Fibroblast of lung (primary cell): Measurements from ENCODE around the gene CCDC116.

Source experiments
- EZH2 ChIP-seq: IDR thresholded peaks from 2 replicates; pipeline ENCODE4 v1.5.1; 2012; ENCODE audit warnings: low read length, control low read depth, mild to moderate bottlenecking; ENCODE audit errors: missing control alignments
- TF ChIP-seq, protein P1 (sequence below), 2 donors: IDR thresholded peaks in 1 of 2; conservative IDR thresholded peaks in 1 of 2; 1 replicate in 1 of 2; 2 replicates in 1 of 2; pipeline ENCODE4 v1.5.1; 2011 to 2012; ENCODE audit warnings: low read length in 2 of 2, control low read depth in 1 of 2, inconsistent platforms in 1 of 2, low read depth in 1 of 2, mild to moderate bottlenecking in 1 of 2

DNA sequence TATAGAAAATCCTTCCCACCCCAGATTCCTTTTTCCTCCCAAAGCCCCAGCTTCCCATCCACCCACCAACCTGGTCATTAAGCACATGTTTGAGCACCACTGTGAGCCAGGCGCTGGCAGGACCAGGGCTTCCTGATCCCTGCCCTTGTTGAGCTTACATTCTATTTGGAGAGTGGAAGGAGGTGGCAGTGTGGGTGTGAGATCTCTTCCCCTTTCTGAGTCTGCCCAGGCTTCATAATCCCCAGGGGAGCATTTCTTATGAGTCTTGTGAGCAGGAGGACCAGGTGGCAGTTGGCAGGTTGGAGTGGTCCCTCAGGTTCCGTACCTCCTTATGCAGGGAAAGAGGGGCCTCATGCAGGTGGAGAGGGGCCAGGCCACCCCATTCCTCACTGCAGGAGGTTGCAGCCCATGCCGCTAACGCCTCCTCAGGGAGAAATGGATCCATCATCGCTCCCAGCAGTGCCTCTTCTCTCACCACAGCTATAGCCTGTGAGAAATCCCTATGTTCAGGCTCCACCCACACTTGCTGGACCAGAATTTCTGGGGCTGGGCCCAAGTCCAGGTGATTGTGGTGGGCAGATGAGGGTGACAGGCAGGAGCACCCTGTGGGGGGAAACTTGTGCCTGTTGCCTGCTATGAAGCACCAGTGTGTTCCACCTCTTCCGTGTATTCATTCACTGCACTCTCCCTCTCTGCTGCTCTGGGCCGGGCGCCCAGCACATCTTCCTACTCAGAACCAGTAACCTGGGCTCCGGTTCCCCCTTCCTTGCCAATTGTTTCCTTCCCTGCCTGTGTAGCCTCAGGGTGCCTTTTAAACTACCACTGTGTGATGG lies 41.5 kb upstream of the CCDC116 start:
- TF ChIP-seq, protein P1, sequence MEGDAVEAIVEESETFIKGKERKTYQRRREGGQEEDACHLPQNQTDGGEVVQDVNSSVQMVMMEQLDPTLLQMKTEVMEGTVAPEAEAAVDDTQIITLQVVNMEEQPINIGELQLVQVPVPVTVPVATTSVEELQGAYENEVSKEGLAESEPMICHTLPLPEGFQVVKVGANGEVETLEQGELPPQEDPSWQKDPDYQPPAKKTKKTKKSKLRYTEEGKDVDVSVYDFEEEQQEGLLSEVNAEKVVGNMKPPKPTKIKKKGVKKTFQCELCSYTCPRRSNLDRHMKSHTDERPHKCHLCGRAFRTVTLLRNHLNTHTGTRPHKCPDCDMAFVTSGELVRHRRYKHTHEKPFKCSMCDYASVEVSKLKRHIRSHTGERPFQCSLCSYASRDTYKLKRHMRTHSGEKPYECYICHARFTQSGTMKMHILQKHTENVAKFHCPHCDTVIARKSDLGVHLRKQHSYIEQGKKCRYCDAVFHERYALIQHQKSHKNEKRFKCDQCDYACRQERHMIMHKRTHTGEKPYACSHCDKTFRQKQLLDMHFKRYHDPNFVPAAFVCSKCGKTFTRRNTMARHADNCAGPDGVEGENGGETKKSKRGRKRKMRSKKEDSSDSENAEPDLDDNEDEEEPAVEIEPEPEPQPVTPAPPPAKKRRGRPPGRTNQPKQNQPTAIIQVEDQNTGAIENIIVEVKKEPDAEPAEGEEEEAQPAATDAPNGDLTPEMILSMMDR (conservative IDR thresholded peaks at IDR 0.05 in 1 of 2, IDR thresholded peaks at IDR 0.05 in 1 of 2; ENCODE audit: low read depth in 1 of 2, low read length in 2 of 2) = no peak
- TF ChIP-seq EZH2 = no peak
